Measurements from ENCODE around the gene ZDHHC5. TPM values are rescaled to one million over a fixed set of nuclear protein-coding genes. Genes with fewer than 3 reads are reported as not detected.

The ZDHHC5 gene
- total RNA-seq, 2 donors from 2014 or later = 46.0 to 53.3 TPM

- peaks cover 17 to 24% of the 10 kb centered on the region in 2 donors for H3K4me1 ChIP-seq (ENCODE audit: control insufficient read depth in 1 of 2, low read depth in 2 of 2)
- H3K9me3 ChIP-seq = no peaks in the 10 kb centered on the region
- no peaks in the 10 kb centered on the region for H3K27me3 ChIP-seq (replicated peaks; ENCODE audit: insufficient read depth)
- H3K4me3 ChIP-seq = peak overlapping the region; percentile 79
- peaks cover 2% of the 10 kb centered on the region for H3K36me3 ChIP-seq
- DNase-seq (ENCODE audit: low spot score) (peak; percentile 93), ATAC-seq (ENCODE audit: insufficient number of reproducible peaks, low FRiP score, low read depth) (peak; percentile 98)
- no peak for TF ChIP-seq CTCF (IDR thresholded peaks at IDR 0.05)
- H3K27ac ChIP-seq = peak overlapping the region; percentile 97 to 98
These were observed 688 bp upstream of the ZDHHC5 start for GRCh38 chr11:57667117-57667735.

GRCh38 chr11:57668434-57668782, 494 bp downstream of the ZDHHC5 start:
- no peak for DNase-seq (ENCODE audit: low spot score)

GRCh38 chr11:57674251-57674650, 6.3 kb downstream of the ZDHHC5 start:
- no peaks in the 10 kb centered on the region for H3K27me3 ChIP-seq (replicated peaks; ENCODE audit: insufficient read depth)
- no peak for TF ChIP-seq CTCF (IDR thresholded peaks at IDR 0.05)
- no peak overlapping the region for H3K4me3 ChIP-seq
- H3K27ac ChIP-seq = no peak overlapping the region
- ATAC-seq (ENCODE audit: insufficient number of reproducible peaks, low FRiP score, low read depth) (no peak), DNase-seq (ENCODE audit: low spot score) (no peak)
- H3K9me3 ChIP-seq = no peaks in the 10 kb centered on the region
- peaks cover 17% of the 10 kb centered on the region for H3K36me3 ChIP-seq
- peaks cover 14 to 22% of the 10 kb centered on the region in 2 donors for H3K4me1 ChIP-seq (ENCODE audit: control insufficient read depth in 1 of 2, low read depth in 2 of 2)

More at GRCh38 chr11:57668434-57668782, 494 bp downstream of the ZDHHC5 start:
- peak overlapping the region; percentile 97 to 98 for H3K27ac ChIP-seq
- H3K4me3 ChIP-seq = peak overlapping the region; percentile 79
- peaks cover 17 to 24% of the 10 kb centered on the region in 2 donors for H3K4me1 ChIP-seq (ENCODE audit: control insufficient read depth in 1 of 2, low read depth in 2 of 2)
- no peak for ATAC-seq (ENCODE audit: insufficient number of reproducible peaks, low FRiP score, low read depth)
- no peaks in the 10 kb centered on the region for H3K9me3 ChIP-seq
- H3K27me3 ChIP-seq (replicated peaks; ENCODE audit: insufficient read depth) = no peaks in the 10 kb centered on the region
- TF ChIP-seq CTCF (IDR thresholded peaks at IDR 0.05) = no peak
- peaks cover 12% of the 10 kb centered on the region for H3K36me3 ChIP-seq

- peaks cover 17% of the 10 kb centered on the region for H3K36me3 ChIP-seq
- no peaks in the 10 kb centered on the region for H3K9me3 ChIP-seq
- DNase-seq (ENCODE audit: low spot score) = no peak
- no peak for ATAC-seq (ENCODE audit: insufficient number of reproducible peaks, low FRiP score, low read depth)
- TF ChIP-seq CTCF (IDR thresholded peaks at IDR 0.05) = no peak
- H3K27me3 ChIP-seq (replicated peaks; ENCODE audit: insufficient read depth) = no peaks in the 10 kb centered on the region
- H3K4me3 ChIP-seq = no peak overlapping the region
- no peak overlapping the region for H3K27ac ChIP-seq
- H3K4me1 ChIP-seq (ENCODE audit: control insufficient read depth in 1 of 2, low read depth in 2 of 2) = peaks cover 9 to 24% of the 10 kb centered on the region in 2 donors
These were observed 7.4 kb downstream of the ZDHHC5 start for GRCh38 chr11:57675176-57675941.

GRCh38 chr11:57679396-57679795, 11.5 kb downstream of the ZDHHC5 start:
- no peak overlapping the region for H3K4me3 ChIP-seq
- no peak overlapping the region for H3K27ac ChIP-seq
- H3K4me1 ChIP-seq (ENCODE audit: control insufficient read depth in 1 of 2, low read depth in 2 of 2) = peaks cover 9 to 19% of the 10 kb centered on the region in 2 donors
- ATAC-seq (ENCODE audit: insufficient number of reproducible peaks, low FRiP score, low read depth) = no peak
- DNase-seq (ENCODE audit: low spot score) = no peak
- H3K9me3 ChIP-seq = no peaks in the 10 kb centered on the region
- no peaks in the 10 kb centered on the region for H3K27me3 ChIP-seq (replicated peaks; ENCODE audit: insufficient read depth)
- peaks cover 3% of the 10 kb centered on the region for H3K36me3 ChIP-seq
- no peak for TF ChIP-seq CTCF (IDR thresholded peaks at IDR 0.05)
